ENCODE data around the gene CRYBB1. TPM values are rescaled to one million over a fixed set of nuclear protein-coding genes. Genes with fewer than 3 reads are reported as not detected.

Gene CRYBB1
- total RNA-seq, 3 donors from 2014 or later: not detected

DNA sequence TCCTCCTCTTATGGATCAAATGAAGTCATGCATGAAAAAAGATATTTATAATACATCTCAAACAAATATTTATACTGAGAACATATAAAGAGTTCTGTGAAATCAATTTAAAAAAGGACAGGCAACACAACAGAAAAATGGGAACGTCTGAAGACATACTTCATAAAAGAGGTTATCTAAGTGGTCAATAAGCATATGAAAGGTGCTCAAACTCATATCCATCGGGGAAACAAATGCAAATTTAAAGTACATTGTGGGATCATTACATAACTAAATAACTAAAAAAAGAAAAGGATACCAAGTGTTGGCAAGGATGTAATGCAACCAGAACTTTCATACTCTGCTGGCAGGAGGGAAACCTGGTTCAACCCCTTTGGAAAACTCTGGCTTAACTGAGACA lies 50.2 kb downstream of the CRYBB1 start:
- no peak for ATAC-seq
- no peak for DNase-seq
- Mint-ChIP-seq H3K4me1 (ENCODE audit: low read depth) (peaks cover 42% of the 10 kb centered on the region), H3K9me3 (no peaks in the 10 kb centered on the region), H3K36me3 (ENCODE audit: insufficient read depth) (peaks cover 7% of the 10 kb centered on the region), H3K4me3 (no peak overlapping the region), H3K27me3 (ENCODE audit: low read depth) (no peaks in the 10 kb centered on the region)

- Mint-ChIP-seq H3K4me3 (no peak overlapping the region), H3K27me3 (ENCODE audit: low read depth) (no peaks in the 10 kb centered on the region), H3K4me1 (ENCODE audit: low read depth) (peaks cover 39% of the 10 kb centered on the region), H3K36me3 (ENCODE audit: insufficient read depth) (peaks cover 7% of the 10 kb centered on the region), H3K9me3 (no peaks in the 10 kb centered on the region)
- ATAC-seq: no peak
- DNase-seq: no peak
Measured at GRCh38 chr22:26566994-26567393, 50.8 kb downstream of the CRYBB1 start.

DNA sequence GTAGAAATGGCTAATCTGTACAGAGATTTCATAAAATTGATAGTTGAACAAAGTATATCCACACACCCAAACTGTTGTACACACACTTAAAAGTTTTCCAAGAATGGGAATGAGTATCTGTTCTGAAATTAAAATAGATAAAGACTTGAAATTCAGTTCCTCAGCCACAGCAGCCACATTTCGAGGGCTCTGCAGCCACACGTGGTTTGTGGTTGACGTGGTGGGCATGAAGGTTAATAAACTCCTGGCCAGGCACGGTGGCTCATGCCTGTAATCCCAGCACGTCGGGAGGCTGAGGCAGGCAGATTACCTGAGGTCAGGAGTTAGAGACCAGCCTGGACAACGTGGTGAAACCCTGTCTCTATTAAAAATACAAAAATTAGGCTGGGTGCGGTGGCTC lies 51.9 kb downstream of the CRYBB1 start:
- Mint-ChIP-seq H3K27me3 (ENCODE audit: low read depth) (no peaks in the 10 kb centered on the region), H3K4me3 (no peak overlapping the region), H3K9me3 (no peaks in the 10 kb centered on the region), H3K36me3 (ENCODE audit: insufficient read depth) (peaks cover 2% of the 10 kb centered on the region), H3K4me1 (ENCODE audit: low read depth) (peaks cover 29% of the 10 kb centered on the region)
- no peak for ATAC-seq
- DNase-seq: no peak

DNA sequence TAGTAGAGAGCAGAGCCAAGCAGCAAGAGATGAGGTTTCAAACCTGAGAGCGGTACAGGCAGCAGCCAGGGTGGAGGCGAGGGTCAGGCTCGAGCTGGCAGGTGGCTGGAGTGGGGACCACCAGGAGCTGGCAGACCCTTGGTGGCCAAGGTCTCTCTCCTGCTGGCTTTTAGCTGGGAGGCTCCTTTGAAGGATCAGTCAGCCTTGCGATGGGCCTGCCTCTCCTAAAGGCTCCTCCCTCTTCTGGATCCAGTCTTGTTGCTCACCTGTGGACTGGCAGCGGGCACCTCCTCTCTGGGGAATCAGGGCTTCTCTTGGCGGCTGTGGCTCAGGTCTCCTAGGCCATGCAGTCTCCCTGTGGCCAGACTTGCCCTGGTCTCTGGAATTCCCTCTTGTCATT lies 52.6 kb downstream of the CRYBB1 start:
- ATAC-seq (no peak), DNase-seq (no peak)
- Mint-ChIP-seq H3K4me1 (ENCODE audit: low read depth) (peaks cover 24% of the 10 kb centered on the region), H3K27me3 (ENCODE audit: low read depth) (no peaks in the 10 kb centered on the region), H3K36me3 (ENCODE audit: insufficient read depth) (peaks cover 2% of the 10 kb centered on the region), H3K9me3 (no peaks in the 10 kb centered on the region), H3K4me3 (no peak overlapping the region)

GRCh38 chr22:26564672-26565071 lies 53.2 kb downstream of the CRYBB1 start:
- no peaks in the 10 kb centered on the region for H3K9me3 Mint-ChIP-seq
- ATAC-seq (no peak), DNase-seq (no peak)
- H3K36me3 Mint-ChIP-seq (ENCODE audit: insufficient read depth): peaks cover 2% of the 10 kb centered on the region
- peaks cover 22% of the 10 kb centered on the region for H3K4me1 Mint-ChIP-seq (ENCODE audit: low read depth)
- H3K27me3 Mint-ChIP-seq (ENCODE audit: low read depth): no peaks in the 10 kb centered on the region
- no peak overlapping the region for H3K4me3 Mint-ChIP-seq

- DNase-seq: no peak
- no peak overlapping the region for H3K4me3 Mint-ChIP-seq
- H3K9me3 Mint-ChIP-seq: no peaks in the 10 kb centered on the region
- ATAC-seq: no peak
- H3K36me3 Mint-ChIP-seq (ENCODE audit: insufficient read depth): peaks cover 2% of the 10 kb centered on the region
- no peaks in the 10 kb centered on the region for H3K27me3 Mint-ChIP-seq (ENCODE audit: low read depth)
- peaks cover 22% of the 10 kb centered on the region for H3K4me1 Mint-ChIP-seq (ENCODE audit: low read depth)
Measured at GRCh38 chr22:26564181-26564580, 53.6 kb downstream of the CRYBB1 start.

GRCh38 chr22:26563022-26563421 lies 54.8 kb downstream of the CRYBB1 start:
- no peak for DNase-seq
- Mint-ChIP-seq H3K4me1 (ENCODE audit: low read depth) (peaks cover 21% of the 10 kb centered on the region), H3K36me3 (ENCODE audit: insufficient read depth) (peaks cover 2% of the 10 kb centered on the region), H3K27me3 (ENCODE audit: low read depth) (no peaks in the 10 kb centered on the region), H3K9me3 (no peaks in the 10 kb centered on the region), H3K4me3 (no peak overlapping the region)
- no peak for ATAC-seq

DNA sequence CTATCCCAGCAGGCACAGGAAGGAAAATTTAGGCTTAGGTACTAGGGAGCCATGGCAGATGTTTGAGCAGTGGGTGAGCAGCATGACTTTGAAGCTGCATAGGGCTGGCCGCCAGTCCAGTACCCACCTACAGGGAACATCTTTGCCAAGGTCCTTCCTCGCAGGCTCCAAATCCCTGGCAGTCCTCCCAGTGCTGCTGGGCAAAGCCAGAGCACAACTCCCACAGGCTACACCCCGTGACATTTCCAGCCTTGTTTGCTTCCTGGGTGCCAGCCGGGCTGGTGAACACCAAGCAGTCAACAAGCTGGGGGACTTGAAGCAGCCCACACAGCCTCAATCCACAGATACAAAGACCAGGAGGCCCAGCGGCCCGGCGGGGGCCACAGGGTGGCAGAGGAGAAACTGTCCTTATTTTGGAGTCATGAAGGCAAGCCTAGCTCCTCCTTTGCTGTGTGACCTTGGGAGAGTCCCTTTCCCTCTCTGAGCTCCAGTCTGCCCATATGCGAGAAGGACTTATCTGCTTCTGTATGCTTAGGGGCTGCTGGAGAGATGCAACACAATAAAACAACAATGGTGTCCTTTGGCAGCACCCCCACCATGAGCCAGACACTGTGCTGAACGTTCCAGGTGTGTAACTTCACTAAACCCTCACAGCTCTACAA lies 55.9 kb downstream of the CRYBB1 start:
- Mint-ChIP-seq H3K36me3 (ENCODE audit: insufficient read depth) (peaks cover 2% of the 10 kb centered on the region), H3K27me3 (ENCODE audit: low read depth) (no peaks in the 10 kb centered on the region), H3K4me1 (ENCODE audit: low read depth) (peaks cover 21% of the 10 kb centered on the region), H3K9me3 (no peaks in the 10 kb centered on the region), H3K4me3 (no peak overlapping the region)
- DNase-seq (no peak), ATAC-seq (no peak)

- no peaks in the 10 kb centered on the region for H3K36me3 Mint-ChIP-seq (ENCODE audit: insufficient read depth)
- H3K4me3 Mint-ChIP-seq: no peak overlapping the region
- ATAC-seq (no peak), DNase-seq (no peak)
- peaks cover 21% of the 10 kb centered on the region for H3K4me1 Mint-ChIP-seq (ENCODE audit: low read depth)
- no peaks in the 10 kb centered on the region for H3K27me3 Mint-ChIP-seq (ENCODE audit: low read depth)
- no peaks in the 10 kb centered on the region for H3K9me3 Mint-ChIP-seq
Measured at GRCh38 chr22:26559961-26560575, 57.8 kb downstream of the CRYBB1 start.

- ATAC-seq: no peak
- H3K4me3 Mint-ChIP-seq: no peak overlapping the region
- peaks cover 18% of the 10 kb centered on the region for H3K4me1 Mint-ChIP-seq (ENCODE audit: low read depth)
- no peaks in the 10 kb centered on the region for H3K27me3 Mint-ChIP-seq (ENCODE audit: low read depth)
- no peaks in the 10 kb centered on the region for H3K9me3 Mint-ChIP-seq
- H3K36me3 Mint-ChIP-seq (ENCODE audit: insufficient read depth): no peaks in the 10 kb centered on the region
- DNase-seq: no peak
Measured at GRCh38 chr22:26558248-26558895, 59.5 kb downstream of the CRYBB1 start.

- DNase-seq (no peak), ATAC-seq (no peak)
- no peak overlapping the region for H3K4me3 Mint-ChIP-seq
- H3K27me3 Mint-ChIP-seq (ENCODE audit: low read depth): no peaks in the 10 kb centered on the region
- no peaks in the 10 kb centered on the region for H3K36me3 Mint-ChIP-seq (ENCODE audit: insufficient read depth)
- H3K4me1 Mint-ChIP-seq (ENCODE audit: low read depth): peaks cover 15% of the 10 kb centered on the region
- no peaks in the 10 kb centered on the region for H3K9me3 Mint-ChIP-seq
Measured at GRCh38 chr22:26556904-26557303, 60.9 kb downstream of the CRYBB1 start.

- Mint-ChIP-seq H3K4me1 (ENCODE audit: low read depth) (peaks cover 15% of the 10 kb centered on the region), H3K27me3 (ENCODE audit: low read depth) (no peaks in the 10 kb centered on the region), H3K36me3 (ENCODE audit: insufficient read depth) (no peaks in the 10 kb centered on the region), H3K4me3 (no peak overlapping the region), H3K9me3 (no peaks in the 10 kb centered on the region)
- DNase-seq: no peak
- ATAC-seq: no peak
Measured at GRCh38 chr22:26555478-26555877, 62.3 kb downstream of the CRYBB1 start.

GRCh38 chr22:26554956-26555355 lies 62.9 kb downstream of the CRYBB1 start:
- Mint-ChIP-seq H3K36me3 (ENCODE audit: insufficient read depth) (no peaks in the 10 kb centered on the region), H3K4me3 (no peak overlapping the region), H3K4me1 (ENCODE audit: low read depth) (peaks cover 15% of the 10 kb centered on the region), H3K27me3 (ENCODE audit: low read depth) (no peaks in the 10 kb centered on the region), H3K9me3 (no peaks in the 10 kb centered on the region)
- DNase-seq (no peak), ATAC-seq (no peak)

DNA sequence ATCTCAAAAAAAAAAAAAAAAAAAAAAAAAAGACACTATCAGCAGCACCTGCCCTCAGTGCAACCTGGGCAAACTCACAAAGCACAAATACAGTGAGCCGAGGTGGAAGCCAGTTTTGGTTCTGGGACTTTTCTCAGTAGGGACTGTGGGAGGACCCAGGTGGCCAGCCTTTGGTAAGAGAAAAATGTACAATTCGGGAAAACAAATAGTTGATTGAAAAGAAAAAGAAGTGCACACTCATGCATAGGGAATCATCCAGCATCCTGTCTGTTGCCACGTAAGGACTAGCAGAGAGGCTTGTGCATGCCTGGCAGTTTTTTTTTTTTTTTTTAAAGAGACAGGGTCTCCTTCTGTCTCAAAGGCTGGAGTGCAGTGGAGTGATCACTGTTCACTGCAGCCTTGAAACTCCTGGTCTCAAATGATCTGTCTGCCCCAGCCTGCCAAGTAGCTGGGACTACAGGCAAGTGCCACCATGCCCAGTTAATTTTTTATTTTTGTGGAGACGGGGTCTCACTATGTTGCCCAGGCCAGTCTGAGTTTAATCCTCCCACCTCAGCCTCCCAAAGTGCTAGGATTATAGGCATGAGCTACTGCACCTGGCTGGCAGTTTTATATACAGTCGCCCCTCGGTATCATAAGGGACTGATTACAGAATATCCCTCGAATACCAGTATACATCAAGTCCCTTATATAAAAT lies 64.6 kb downstream of the CRYBB1 start:
- Mint-ChIP-seq H3K4me1 (ENCODE audit: low read depth) (peaks cover 13% of the 10 kb centered on the region), H3K27me3 (ENCODE audit: low read depth) (no peaks in the 10 kb centered on the region), H3K4me3 (no peak overlapping the region), H3K36me3 (ENCODE audit: insufficient read depth) (no peaks in the 10 kb centered on the region), H3K9me3 (no peaks in the 10 kb centered on the region)
- DNase-seq (no peak), ATAC-seq (no peak)

All from activated T-cell treated with anti-CD3 and anti-CD28 coated beads, Interleukin-2, amount 50 U/mL, for 4 hours (primary cell).